K562 (cell line): ENCODE measurements around the gene CCNL1. TPM values are rescaled to one million over a fixed set of nuclear protein-coding genes. Genes with fewer than 3 reads are reported as not detected.
A peak's percentile ranks its signal among the peaks of the same experiment; 100 is the strongest.

Experiments
- ARID1B ChIP-seq: fragments of 450-650 bp; IDR thresholded peaks from 2 replicates; pipeline ENCODE4 v1.6.1; 2016; ENCODE audit warnings: antibody characterized with exemption, mild to moderate bottlenecking, inconsistent platforms
- BACH1 ChIP-seq: fragments of 200-800 bp; sonication (Bioruptor generic); IDR thresholded peaks from 2 replicates; pipeline ENCODE4 v1.6.1; 2016; ENCODE audit warnings: missing genetic modification characterization, missing compliant biosample characterization
- CAMTA2 ChIP-seq: fragments of 250-450 bp; sonication (Bioruptor Pico); conservative IDR thresholded peaks from 2 replicates; pipeline ENCODE4 v1.5.1; 2022
- CBX3 ChIP-seq, 2 experiments: IDR thresholded peaks; 1 replicate in 1 of 2; 2 replicates in 1 of 2; pipeline ENCODE4 v1.6.1; 2012; ENCODE audit warnings: inconsistent platforms in 2 of 2, low read length in 2 of 2, borderline replicate concordance in 1 of 2, control low read depth in 1 of 2
- HLTF ChIP-seq: fragments of 450-650 bp; IDR thresholded peaks from 2 replicates; pipeline ENCODE4 v1.6.1; 2016
- NEUROD1 ChIP-seq: fragments of 150-350 bp; IDR thresholded peaks from 2 replicates; pipeline ENCODE4 v1.6.1; 2014; ENCODE audit warnings: borderline replicate concordance, low read length, low read depth; ENCODE audit not compliant: partially characterized antibody
- RAD51 ChIP-seq: fragments of 450-650 bp; IDR thresholded peaks from 2 replicates; pipeline ENCODE4 v1.7.1; 2016; ENCODE audit warnings: low read depth, mild to moderate bottlenecking, borderline replicate concordance
- RFX7 ChIP-seq: fragments of 250-450 bp; sonication (Bioruptor Pico); IDR thresholded peaks from 2 replicates; pipeline ENCODE4 v1.5.1; 2021; ENCODE audit warnings: mild to moderate bottlenecking
- ZBTB17 ChIP-seq: fragments of 450-650 bp; formaldehyde crosslinking; IDR thresholded peaks from 2 replicates; pipeline ENCODE4 v1.4.0; 2020; ENCODE audit warnings: mild to moderate bottlenecking
- ZKSCAN8 ChIP-seq: fragments of 200-800 bp; sonication (Bioruptor generic); IDR thresholded peaks from 2 replicates; pipeline ENCODE4 v1.6.1; 2016; ENCODE audit warnings: missing genetic modification characterization, missing compliant biosample characterization
- ZNF224 ChIP-seq: sonication (generic); formaldehyde crosslinking; IDR thresholded peaks from 2 replicates; pipeline ENCODE4 v1.8.0; 2022; ENCODE audit warnings: mild to moderate bottlenecking, missing genetic modification reagents
- ZNF41 ChIP-seq: fragments of 250-450 bp; sonication (Bioruptor Pico); conservative IDR thresholded peaks from 2 replicates; pipeline ENCODE4 v1.4.0; 2020; ENCODE audit warnings: mild to moderate bottlenecking
- ZNF445 ChIP-seq: fragments of 250-450 bp; sonication (Bioruptor Pico); IDR thresholded peaks from 2 replicates; pipeline ENCODE4 v1.4.0; 2020; ENCODE audit warnings: low read depth, mild to moderate bottlenecking, moderate library complexity
- ZNF75A ChIP-seq: fragments of 450-650 bp; formaldehyde crosslinking; IDR thresholded peaks from 2 replicates; pipeline ENCODE4 v1.4.0; 2020; ENCODE audit warnings: mild to moderate bottlenecking
- ZNF76 ChIP-seq: fragments of 250-450 bp; sonication (Bioruptor Pico); IDR thresholded peaks from 2 replicates; pipeline ENCODE4 v1.4.0; 2020; ENCODE audit warnings: mild to moderate bottlenecking, moderate library complexity, borderline replicate concordance
- polyA plus RNA-seq, 8 experiments: library from polyadenylated mRNA; depleted of rRNA in 4 of 8; stranded (reverse) in 5 of 8; unstranded in 3 of 8; fragments of >200 nt; fragmentation: Nextera tagmentation in 2 of 8; fragmentation: Illumina TruSeq in 1 of 8; extraction: Ambion mirVana in 2 of 8; extraction: Trizol in 1 of 8; gene quantifications; 2 replicates each; pipeline versions ENCODE4 v1.2.1 to v1.2.3, GENCODE V29; 2011 to 2014; ENCODE audit warnings: inconsistent platforms in 1 of 8, missing spikeins in 1 of 8
- total RNA-seq, 7 experiments: library from RNA; depleted of rRNA in 6 of 7; stranded (reverse); fragments of >200 nt in 6 of 7; fragmentation: Illumina TruSeq in 2 of 7; extraction: Trizol in 2 of 7; gene quantifications; 2 replicates each; pipeline versions ENCODE4 v1.2.1 to v1.2.3, GENCODE V29; 2011 to 2021; ENCODE audit warnings: low replicate concordance in 1 of 7
- TF ChIP-seq, protein P1 (sequence below): fragments of 250-450 bp; sonication (Bioruptor Pico); IDR thresholded peaks from 2 replicates; pipeline ENCODE4 v1.4.0; 2020
- TF ChIP-seq, protein P2 (sequence below): fragments of 450-650 bp; IDR thresholded peaks from 2 replicates; pipeline ENCODE4 v1.6.1; 2017; ENCODE audit warnings: antibody characterized with exemption, mild to moderate bottlenecking

CCNL1 gene
- total and polyA plus RNA-seq, 9 of the 15 experiments (the other 6 are each of a cell fraction or from before 2014, with no cell fraction given), result 16.1 to 186 (median 132) TPM

DNA sequence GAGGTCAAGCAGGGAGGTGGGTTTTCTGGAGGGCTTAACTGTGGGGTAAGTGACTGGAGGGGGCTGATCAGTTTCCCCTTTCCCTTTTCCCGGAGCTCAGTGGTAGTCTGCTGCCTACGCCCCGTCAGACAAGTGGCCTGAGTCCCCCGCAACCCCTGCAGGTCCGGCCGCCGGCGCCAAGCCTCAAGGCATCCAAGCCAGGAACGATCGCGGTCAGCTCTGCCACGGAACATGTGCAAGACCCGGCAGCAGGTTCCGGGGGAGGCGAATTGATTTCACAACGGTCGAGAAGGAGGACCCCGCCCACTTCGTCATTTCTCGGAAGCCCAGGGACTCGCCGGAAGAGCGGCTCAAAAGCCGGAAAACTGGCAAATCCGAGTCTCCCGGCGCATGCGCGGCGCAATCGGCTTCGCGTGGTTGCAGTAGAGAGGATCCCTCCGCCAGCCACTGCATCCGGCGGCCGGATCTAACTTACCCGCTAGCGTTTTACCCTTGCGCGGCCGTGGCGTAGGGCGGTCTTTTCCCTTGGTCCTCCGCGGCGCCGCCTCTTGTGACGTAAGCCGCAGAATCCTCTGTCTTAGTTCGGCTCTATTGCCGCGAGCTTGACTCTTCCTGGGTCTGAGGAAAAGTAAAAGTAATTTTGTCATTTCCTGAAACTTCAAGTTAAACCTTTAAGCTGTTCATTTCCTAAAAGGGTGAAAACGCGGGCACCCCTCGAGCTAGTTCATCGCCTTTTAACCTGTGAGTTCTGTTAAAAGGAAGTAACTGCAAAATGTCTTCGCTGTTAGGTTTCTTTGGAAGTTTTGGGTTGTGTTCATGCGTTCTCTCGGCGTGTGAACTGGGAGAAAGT lies 14.9 kb upstream of the CCNL1 start (continued):
- TF ChIP-seq ZNF41 (CRISPR knock-in tag) (no peak), RFX7 (CRISPR knock-in tag) (no peak), CAMTA2 (CRISPR knock-in tag) (no peak), ZNF445 (CRISPR knock-in tag) (no peak), NEUROD1 (peak; percentile 85), HLTF (no peak), ZKSCAN8 (CRISPR knock-in tag) (0 out of 2 replicates have a peak, but pooled peaks have one; percentile 18), ARID1B (peak; percentile 67), ZNF75A (no peak), ZNF224 (no peak), ZNF76 (CRISPR knock-in tag) (no peak), ZBTB17 (CRISPR knock-in tag) (no peak), RAD51 (peak; percentile 10; the same call in 1 of the 2 replicates), CBX3 (IDR thresholded peaks at IDR 0.05; ENCODE audit: borderline replicate concordance in 1 of 2, low read length in 2 of 2) (peak in 1 of 2 experiments; percentile 58; a peak in 2 of 3 replicates), BACH1 (tag) (no peak; the same call in 1 of the 2 replicates)
- TF ChIP-seq, protein P1, sequence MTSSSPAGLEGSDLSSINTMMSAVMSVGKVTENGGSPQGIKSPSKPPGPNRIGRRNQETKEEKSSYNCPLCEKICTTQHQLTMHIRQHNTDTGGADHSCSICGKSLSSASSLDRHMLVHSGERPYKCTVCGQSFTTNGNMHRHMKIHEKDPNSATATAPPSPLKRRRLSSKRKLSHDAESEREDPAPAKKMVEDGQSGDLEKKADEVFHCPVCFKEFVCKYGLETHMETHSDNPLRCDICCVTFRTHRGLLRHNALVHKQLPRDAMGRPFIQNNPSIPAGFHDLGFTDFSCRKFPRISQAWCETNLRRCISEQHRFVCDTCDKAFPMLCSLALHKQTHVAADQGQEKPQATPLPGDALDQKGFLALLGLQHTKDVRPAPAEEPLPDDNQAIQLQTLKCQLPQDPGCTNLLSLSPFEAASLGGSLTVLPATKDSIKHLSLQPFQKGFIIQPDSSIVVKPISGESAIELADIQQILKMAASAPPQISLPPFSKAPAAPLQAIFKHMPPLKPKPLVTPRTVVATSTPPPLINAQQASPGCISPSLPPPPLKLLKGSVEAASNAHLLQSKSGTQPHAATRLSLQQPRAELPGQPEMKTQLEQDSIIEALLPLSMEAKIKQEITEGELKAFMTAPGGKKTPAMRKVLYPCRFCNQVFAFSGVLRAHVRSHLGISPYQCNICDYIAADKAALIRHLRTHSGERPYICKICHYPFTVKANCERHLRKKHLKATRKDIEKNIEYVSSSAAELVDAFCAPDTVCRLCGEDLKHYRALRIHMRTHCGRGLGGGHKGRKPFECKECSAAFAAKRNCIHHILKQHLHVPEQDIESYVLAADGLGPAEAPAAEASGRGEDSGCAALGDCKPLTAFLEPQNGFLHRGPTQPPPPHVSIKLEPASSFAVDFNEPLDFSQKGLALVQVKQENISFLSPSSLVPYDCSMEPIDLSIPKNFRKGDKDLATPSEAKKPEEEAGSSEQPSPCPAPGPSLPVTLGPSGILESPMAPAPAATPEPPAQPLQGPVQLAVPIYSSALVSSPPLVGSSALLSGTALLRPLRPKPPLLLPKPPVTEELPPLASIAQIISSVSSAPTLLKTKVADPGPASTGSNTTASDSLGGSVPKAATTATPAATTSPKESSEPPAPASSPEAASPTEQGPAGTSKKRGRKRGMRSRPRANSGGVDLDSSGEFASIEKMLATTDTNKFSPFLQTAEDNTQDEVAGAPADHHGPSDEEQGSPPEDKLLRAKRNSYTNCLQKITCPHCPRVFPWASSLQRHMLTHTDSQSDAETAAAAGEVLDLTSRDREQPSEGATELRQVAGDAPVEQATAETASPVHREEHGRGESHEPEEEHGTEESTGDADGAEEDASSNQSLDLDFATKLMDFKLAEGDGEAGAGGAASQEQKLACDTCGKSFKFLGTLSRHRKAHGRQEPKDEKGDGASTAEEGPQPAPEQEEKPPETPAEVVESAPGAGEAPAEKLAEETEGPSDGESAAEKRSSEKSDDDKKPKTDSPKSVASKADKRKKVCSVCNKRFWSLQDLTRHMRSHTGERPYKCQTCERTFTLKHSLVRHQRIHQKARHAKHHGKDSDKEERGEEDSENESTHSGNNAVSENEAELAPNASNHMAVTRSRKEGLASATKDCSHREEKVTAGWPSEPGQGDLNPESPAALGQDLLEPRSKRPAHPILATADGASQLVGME (CRISPR knock-in tag), result no peak
- TF ChIP-seq, protein P2, sequence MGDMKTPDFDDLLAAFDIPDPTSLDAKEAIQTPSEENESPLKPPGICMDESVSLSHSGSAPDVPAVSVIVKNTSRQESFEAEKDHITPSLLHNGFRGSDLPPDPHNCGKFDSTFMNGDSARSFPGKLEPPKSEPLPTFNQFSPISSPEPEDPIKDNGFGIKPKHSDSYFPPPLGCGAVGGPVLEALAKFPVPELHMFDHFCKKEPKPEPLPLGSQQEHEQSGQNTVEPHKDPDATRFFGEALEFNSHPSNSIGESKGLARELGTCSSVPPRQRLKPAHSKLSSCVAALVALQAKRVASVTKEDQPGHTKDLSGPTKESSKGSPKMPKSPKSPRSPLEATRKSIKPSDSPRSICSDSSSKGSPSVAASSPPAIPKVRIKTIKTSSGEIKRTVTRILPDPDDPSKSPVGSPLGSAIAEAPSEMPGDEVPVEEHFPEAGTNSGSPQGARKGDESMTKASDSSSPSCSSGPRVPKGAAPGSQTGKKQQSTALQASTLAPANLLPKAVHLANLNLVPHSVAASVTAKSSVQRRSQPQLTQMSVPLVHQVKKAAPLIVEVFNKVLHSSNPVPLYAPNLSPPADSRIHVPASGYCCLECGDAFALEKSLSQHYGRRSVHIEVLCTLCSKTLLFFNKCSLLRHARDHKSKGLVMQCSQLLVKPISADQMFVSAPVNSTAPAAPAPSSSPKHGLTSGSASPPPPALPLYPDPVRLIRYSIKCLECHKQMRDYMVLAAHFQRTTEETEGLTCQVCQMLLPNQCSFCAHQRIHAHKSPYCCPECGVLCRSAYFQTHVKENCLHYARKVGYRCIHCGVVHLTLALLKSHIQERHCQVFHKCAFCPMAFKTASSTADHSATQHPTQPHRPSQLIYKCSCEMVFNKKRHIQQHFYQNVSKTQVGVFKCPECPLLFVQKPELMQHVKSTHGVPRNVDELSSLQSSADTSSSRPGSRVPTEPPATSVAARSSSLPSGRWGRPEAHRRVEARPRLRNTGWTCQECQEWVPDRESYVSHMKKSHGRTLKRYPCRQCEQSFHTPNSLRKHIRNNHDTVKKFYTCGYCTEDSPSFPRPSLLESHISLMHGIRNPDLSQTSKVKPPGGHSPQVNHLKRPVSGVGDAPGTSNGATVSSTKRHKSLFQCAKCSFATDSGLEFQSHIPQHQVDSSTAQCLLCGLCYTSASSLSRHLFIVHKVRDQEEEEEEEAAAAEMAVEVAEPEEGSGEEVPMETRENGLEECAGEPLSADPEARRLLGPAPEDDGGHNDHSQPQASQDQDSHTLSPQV, result peak; percentile 69
